A673 (cell line): ENCODE data around the gene SOCS3.

Source experiments
- EZH2 ChIP-seq: fragments of 200-600 bp; sonication (generic); IDR thresholded peaks from 2 replicates; pipeline ENCODE4 v1.6.1; 2017; ENCODE audit warnings: borderline replicate concordance, low read depth, mild to moderate bottlenecking, mixed read lengths, antibody characterized with exemption, low read length; ENCODE audit not compliant: poor library complexity, severe bottlenecking
- TF ChIP-seq, protein P1 (sequence below): fragments of 300-800, 200-600 bp; sonication (generic); conservative IDR thresholded peaks from 2 replicates; pipeline ENCODE4 v1.5.1; 2017; ENCODE audit warnings: low read depth, mild to moderate bottlenecking, antibody characterized with exemption, low read length, moderate library complexity, mixed read lengths

DNA sequence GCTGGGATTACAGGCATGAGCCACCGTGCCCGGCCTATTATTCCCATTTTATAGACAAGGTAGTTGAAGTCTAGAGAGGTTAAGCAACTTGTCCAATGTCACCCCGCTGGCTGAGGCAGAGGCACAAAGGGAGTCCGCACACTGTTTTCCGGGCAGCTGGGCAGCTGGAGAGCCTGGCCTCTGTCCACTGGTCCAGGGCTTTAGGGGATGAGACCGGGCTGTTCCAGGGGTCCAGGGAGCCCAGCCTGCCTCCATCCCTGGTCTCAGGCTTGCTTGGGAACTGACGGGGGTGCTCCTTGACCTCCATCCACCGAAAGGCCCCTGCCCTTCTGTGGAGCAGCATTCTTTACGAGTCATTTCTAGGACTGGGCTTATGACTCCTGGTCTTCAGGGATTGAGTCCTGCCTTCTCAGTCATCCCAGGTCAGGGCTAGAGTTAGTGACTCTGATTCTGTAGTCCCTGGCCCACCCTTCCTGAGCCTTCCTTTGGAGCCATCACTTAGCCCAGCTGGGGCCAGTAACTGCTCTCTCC lies 37.5 kb downstream of the SOCS3 start:
- TF ChIP-seq EZH2 = no peak
- TF ChIP-seq, protein P1, sequence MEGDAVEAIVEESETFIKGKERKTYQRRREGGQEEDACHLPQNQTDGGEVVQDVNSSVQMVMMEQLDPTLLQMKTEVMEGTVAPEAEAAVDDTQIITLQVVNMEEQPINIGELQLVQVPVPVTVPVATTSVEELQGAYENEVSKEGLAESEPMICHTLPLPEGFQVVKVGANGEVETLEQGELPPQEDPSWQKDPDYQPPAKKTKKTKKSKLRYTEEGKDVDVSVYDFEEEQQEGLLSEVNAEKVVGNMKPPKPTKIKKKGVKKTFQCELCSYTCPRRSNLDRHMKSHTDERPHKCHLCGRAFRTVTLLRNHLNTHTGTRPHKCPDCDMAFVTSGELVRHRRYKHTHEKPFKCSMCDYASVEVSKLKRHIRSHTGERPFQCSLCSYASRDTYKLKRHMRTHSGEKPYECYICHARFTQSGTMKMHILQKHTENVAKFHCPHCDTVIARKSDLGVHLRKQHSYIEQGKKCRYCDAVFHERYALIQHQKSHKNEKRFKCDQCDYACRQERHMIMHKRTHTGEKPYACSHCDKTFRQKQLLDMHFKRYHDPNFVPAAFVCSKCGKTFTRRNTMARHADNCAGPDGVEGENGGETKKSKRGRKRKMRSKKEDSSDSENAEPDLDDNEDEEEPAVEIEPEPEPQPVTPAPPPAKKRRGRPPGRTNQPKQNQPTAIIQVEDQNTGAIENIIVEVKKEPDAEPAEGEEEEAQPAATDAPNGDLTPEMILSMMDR = no peak
